Measurements from ENCODE around the gene WNT7A. TPM values are rescaled to one million over a fixed set of nuclear protein-coding genes. Genes with fewer than 3 reads are reported as not detected.

Gene WNT7A
- total RNA-seq, 2 experiments from 2014 or later, result 0.09 TPM; not detected in 1

DNA sequence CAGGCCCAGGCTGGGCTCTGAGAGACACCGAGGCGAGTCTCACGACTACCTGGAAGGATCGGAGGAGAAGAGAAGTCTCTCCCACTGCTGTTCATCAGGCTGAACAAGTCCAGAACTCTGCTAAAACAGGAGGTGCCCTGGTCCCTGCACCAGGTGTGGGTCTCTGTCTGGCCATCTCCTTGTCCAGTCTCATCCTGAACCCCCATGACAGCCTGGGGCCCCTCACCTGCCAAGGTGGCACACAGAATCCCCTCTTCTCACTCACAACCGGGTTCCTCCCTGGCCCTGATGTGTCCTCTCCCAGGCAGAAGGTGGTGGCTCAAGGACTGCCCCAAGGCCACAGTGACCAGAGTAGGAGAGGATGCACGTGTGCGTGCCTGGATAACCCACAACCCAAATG is 34.1 kb downstream of the WNT7A start:
- CTCF ChIA-PET, result interaction anchor here (1.2 kb wide), 1 partner anchor 39 kb away, joined by 3 read pairs; no protein-coding TSS in a partner anchor
- no peaks in the 10 kb centered on the region for H3K9me3 Mint-ChIP-seq

DNA sequence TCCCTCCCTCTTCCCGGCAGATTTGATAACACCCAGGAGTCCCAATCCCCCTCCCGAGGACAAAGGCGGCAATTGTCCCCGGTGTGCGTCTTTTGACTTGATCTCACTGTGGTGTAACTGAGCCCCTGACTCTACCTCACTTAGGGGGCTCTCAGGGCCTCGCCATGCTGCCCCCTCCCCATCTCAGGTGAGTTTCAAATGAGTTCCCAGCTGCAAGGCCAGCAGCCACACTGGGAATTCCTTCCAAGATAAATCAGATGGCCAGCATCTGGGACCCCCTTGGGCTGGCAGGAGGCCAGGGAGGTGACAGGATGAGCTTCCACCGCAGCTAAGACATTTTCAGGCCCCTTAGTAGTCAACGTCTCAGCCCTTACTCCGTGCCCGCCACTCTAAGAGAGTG is 35.0 kb downstream of the WNT7A start:
- DNase-seq, result no peak
- Mint-ChIP-seq H3K27ac (no peak overlapping the region), H3K36me3 (ENCODE audit: low read depth) (no peaks in the 10 kb centered on the region), H3K9me3 (no peaks in the 10 kb centered on the region), H3K4me3 (no peak overlapping the region), H3K27me3 (no peaks in the 10 kb centered on the region), H3K4me1 (ENCODE audit: low read depth) (no peaks in the 10 kb centered on the region)
- no peak for ATAC-seq
- TF ChIP-seq, protein P1, sequence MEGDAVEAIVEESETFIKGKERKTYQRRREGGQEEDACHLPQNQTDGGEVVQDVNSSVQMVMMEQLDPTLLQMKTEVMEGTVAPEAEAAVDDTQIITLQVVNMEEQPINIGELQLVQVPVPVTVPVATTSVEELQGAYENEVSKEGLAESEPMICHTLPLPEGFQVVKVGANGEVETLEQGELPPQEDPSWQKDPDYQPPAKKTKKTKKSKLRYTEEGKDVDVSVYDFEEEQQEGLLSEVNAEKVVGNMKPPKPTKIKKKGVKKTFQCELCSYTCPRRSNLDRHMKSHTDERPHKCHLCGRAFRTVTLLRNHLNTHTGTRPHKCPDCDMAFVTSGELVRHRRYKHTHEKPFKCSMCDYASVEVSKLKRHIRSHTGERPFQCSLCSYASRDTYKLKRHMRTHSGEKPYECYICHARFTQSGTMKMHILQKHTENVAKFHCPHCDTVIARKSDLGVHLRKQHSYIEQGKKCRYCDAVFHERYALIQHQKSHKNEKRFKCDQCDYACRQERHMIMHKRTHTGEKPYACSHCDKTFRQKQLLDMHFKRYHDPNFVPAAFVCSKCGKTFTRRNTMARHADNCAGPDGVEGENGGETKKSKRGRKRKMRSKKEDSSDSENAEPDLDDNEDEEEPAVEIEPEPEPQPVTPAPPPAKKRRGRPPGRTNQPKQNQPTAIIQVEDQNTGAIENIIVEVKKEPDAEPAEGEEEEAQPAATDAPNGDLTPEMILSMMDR (IDR thresholded peaks at IDR 0.05), result no peak
- intact Hi-C loops (cut with micrococcal nuclease), result no loop called here
- CTCF ChIA-PET, result no interaction called here
- POLR2A ChIA-PET, result no interaction called here

More for the DNA sequence above, 34.1 kb downstream of the WNT7A start:
- DNase-seq (no peak), ATAC-seq (no peak)
- Mint-ChIP-seq H3K4me1 (ENCODE audit: low read depth) (no peaks in the 10 kb centered on the region), H3K4me3 (no peak overlapping the region), H3K27me3 (no peaks in the 10 kb centered on the region), H3K36me3 (ENCODE audit: low read depth) (no peaks in the 10 kb centered on the region), H3K27ac (no peak overlapping the region)
- TF ChIP-seq, protein P1 (IDR thresholded peaks at IDR 0.05), result no peak
- POLR2A ChIA-PET, result no interaction called here
- intact Hi-C loops (cut with micrococcal nuclease), result no loop called here

DNA sequence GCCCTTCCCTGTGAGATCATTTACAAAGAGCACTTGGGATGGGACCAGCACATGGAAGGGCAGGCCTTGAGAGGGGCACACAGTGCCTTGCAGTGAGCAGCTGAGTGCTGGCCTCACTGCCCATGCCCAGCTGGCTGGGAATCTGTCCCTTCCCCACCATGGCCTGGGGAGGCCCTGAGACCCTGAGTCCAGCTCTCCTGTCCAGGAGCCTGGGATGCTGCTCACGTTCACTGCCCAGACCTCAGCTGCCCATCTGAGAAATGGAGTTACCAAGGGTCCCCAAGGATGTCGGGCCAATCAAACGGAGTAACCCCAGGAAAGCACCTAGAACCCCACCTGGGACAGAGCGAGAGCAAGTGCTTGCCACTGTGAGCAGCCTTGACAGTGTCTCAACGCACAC is 35.6 kb downstream of the WNT7A start:
- CTCF ChIA-PET, result interaction anchor here (1.4 kb wide), 1 partner anchor 187 kb away, joined by 4 read pairs; no protein-coding TSS in a partner anchor
- no peaks in the 10 kb centered on the region for H3K9me3 Mint-ChIP-seq
- POLR2A ChIA-PET, result no interaction called here
- no peaks in the 10 kb centered on the region for H3K4me1 Mint-ChIP-seq (ENCODE audit: low read depth)
- no peaks in the 10 kb centered on the region for H3K27me3 Mint-ChIP-seq
- H3K4me3 Mint-ChIP-seq, result no peak overlapping the region
- DNase-seq (no peak), ATAC-seq (no peak)
- intact Hi-C loops (cut with micrococcal nuclease), result no loop called here
- H3K36me3 Mint-ChIP-seq (ENCODE audit: low read depth), result no peaks in the 10 kb centered on the region
- TF ChIP-seq, protein P1 (IDR thresholded peaks at IDR 0.05), result no peak
- no peak overlapping the region for H3K27ac Mint-ChIP-seq

DNA sequence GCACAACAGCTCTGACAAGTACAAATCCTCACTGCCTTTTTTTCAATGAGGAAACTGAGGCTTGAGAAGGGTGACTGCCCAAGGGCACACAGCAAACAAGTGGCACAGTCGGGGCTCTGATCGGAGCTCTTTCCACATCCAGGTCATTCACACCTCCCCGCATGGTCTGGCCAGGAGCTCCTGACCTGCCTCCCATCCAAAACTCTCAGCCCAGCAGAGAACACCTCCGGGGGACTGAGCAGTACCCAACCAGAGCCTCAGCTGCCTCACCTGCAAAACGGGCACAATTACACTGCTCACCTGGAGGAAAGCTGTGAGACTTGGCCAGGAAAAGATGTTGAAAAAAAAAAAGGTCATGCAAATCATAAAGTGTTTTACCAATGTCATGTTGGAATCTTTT is 36.5 kb downstream of the WNT7A start:
- Mint-ChIP-seq H3K27me3 (no peaks in the 10 kb centered on the region), H3K9me3 (no peaks in the 10 kb centered on the region), H3K27ac (no peak overlapping the region), H3K4me1 (ENCODE audit: low read depth) (no peaks in the 10 kb centered on the region), H3K36me3 (ENCODE audit: low read depth) (no peaks in the 10 kb centered on the region), H3K4me3 (no peak overlapping the region)
- intact Hi-C loops (cut with micrococcal nuclease), result no loop called here
- TF ChIP-seq, protein P1 (IDR thresholded peaks at IDR 0.05), result no peak
- ATAC-seq, result no peak
- no peak for DNase-seq
- ChIA-PET CTCF (interaction anchor here (1.4 kb wide), 1 partner anchor 186 kb away, joined by 4 read pairs; no protein-coding TSS in a partner anchor), POLR2A (no interaction called here)

DNA sequence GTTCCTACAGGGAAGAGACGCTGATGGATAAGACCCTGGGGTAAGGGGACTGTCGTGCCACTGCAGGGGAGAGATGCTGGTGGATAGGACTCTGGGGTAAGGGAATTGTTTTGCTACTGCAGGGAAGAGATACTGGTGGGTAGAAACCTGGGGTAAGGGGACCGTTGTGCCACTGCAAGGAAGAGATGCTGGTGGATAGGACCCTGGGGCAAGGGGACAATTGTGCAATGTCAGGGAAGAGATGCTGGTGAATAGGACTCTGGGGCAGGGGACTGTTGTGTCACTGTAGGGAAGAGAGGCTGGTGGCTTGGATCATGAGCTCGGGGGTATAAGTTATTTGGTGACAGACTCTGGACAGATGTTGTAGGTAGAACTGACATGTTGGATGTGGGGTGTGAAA is 37.6 kb downstream of the WNT7A start:
- Mint-ChIP-seq H3K4me1 (ENCODE audit: low read depth) (no peaks in the 10 kb centered on the region), H3K9me3 (no peaks in the 10 kb centered on the region), H3K27ac (no peak overlapping the region), H3K4me3 (no peak overlapping the region), H3K27me3 (no peaks in the 10 kb centered on the region), H3K36me3 (ENCODE audit: low read depth) (no peaks in the 10 kb centered on the region)
- intact Hi-C loops (cut with micrococcal nuclease), result no loop called here
- TF ChIP-seq, protein P1 (IDR thresholded peaks at IDR 0.05), result no peak
- ChIA-PET POLR2A (no interaction called here), CTCF (no interaction called here)
- ATAC-seq (no peak), DNase-seq (no peak)

Measured in activated CD8-positive, alpha-beta T cell treated with anti-CD3 and anti-CD28 coated beads for 36 hours (primary cell).